ENCODE measurements around the gene TLE4.
"Not testable (repeated sequence)": the region's sequence is repeated elsewhere in the genome, so short reads cannot be mapped to it uniquely, and the experiment has no call there.

Gene TLE4

DNA sequence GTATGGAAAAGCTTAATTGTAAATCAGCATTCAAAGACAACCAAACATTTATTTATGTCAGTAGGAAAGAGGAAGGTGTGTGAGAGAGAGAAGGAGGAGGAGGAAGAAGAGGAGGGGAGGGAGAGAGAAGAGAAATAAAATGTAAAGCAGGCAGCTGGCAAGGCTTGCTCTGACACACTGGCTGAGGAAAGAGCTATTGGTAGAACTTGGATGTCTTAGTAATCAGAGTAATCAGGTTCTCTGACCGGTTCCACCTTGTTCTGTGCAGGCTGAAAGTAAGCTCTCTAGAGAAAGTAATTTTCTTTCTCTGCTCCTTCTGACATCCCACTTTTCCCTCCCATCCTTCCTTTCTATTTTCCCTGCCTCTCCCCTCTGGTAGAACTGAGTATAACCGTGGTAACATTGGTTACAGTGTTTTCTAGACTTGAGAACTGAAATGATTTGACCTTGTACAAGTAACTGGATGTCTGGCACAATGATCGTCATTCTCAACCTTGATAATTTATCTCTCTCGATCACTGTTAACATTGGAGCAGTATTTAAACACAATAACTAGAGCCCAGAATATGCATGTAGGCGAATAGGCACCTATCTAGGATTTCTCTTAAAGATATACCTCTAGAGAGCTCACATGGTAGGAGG is 33.3 kb downstream of the TLE4 start:
- DNase-seq: no peak

DNA sequence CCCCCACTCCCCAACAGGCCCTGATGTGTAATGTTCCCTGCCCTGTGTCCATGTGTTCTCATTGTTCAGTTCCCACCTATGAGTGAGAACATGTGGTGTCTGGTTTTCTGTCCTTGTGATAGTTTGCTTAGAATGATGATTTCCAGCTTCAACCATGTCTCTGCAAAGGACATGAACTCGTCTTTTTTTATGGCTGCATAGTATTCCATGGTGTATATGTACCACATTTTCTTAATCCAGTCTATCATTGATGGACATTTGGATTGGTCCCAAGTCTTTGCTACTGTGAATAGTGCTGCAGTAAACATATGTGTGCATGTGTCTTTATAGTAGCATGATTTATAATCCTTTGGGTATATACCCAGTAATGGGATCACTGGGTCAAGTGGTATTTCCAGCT is 34.8 kb downstream of the TLE4 start:
- DNase-seq: not testable (repeated sequence)

DNA sequence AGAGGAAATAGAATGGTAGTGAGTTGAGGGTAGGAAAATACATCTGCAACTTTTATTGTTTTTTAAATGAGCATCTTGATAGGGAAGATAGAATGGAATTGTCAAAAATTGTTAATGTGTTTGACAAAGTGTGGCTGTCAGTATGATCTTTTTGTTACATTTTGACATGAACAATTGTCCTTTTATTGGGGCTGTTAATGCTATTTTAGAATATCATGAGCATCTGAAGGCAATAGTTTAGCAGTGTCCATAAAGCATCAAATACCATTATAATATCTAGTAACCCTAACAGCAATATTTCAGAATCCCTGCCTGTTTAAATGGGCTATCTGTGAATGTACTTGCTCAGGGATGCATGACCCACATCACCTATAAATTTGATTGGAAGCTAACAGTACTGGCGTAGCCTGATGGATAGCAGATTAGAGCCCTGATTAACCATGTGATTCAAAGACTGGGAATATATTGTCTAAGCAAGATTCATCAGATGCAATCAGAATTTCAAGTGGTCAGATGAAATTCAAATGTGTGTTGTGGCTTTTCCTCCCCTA is 37.8 kb downstream of the TLE4 start:
- DNase-seq: no peak

DNA sequence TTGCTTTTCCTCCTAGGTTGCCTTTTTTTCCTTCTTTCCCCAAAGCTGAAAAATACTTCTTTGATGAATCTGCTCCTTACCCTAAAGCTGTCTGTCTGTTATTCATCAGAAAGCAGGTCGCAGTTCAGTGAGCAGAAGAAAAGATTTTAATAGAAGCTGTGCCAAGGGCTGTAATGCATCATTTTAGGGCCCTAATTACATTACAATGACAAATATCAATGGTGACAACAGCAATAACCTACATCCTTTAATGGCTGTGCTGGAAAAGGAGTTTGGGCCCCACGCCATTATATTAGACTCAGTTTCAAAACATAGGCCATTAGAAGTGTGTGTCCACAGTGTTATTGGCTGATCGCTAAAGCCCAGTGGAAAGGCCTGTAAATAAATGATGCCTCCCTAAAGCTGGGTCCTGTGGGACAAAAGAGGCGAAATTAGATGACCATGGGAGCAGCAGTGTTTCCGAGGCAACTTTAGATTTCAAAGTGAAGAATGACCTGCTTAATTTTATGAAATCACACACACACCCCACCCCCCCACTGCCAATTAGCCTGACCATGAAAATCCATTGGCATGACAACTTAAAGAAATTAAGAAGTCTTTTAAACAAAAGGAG is 38.4 kb downstream of the TLE4 start:
- DNase-seq: no peak

DNA sequence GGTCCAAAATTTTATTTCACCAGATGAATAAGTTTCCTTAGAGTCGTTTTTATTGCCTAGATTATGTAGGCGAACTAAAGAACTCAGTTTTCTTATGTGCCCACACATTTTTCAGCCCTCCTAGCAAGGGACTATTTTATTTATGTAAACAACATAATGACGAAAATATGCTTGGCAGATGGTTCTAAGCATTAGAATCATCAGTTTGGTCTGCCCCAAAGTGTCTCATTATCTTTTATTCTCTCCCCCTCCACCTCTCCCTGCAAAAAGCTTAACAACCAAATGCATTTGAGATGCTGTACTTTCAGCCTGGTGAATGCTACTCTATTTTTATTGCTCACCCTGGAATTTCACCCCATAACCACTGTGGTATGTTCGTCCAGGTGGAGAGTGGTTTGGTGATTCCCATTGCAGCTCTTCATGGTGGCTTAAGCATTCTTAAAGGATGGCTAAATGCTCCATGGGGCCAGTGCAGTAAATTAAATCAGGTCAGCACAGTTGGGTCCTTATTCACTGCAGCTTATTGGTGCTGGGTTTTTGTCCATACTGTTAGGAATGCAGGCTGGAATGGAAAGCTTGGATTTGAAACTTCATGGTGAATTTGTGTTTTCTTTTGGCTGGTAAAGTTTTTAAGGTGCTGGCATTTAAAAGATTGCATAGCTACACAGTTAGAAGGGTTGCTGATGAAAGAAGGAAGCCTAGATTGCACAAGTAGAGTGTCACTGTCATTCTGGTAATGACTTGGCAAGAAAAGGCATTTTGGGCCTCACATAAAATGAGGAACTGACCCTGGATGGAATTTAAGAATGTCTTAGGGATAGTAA is 39.2 kb downstream of the TLE4 start:
- peak; percentile 94 for DNase-seq

DNA sequence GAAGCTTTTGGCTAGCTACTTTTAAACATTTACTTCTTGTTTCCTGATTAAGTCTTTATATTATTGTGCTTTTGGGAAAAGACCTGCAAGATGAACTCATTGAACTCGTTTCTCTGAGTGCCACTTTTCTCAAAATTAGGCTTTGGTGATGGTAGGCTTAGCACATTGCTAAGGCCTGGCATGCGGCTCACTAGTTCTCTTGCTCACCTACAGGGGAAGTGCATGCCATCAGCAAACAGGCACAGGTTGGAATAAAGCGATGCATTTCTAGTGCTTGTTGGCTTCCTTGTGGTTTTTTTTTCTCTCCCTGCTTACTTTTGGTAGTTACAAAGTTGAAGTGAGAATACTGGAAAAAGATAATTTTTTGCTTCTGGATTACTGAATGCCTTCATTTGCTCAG is 41.4 kb downstream of the TLE4 start:
- no peak for DNase-seq

DNA sequence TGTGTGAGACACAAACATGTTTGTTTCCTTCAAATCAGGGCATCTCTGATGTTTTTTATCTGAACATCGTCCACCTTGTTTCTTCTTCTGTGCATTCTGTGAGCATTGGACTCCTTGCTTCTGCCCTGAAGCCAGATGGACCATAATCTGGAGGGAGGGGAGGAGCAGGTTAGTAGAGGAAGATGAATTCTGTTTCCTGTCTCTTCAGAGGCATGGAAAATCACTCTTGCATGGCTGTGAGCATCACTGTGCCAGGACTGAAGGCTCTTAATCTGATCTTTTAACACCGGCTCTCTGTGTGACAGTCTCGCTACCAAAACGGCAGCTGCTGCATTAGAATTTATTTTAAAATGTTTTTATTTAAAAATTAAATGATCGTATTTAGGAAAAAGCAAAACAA is 43.3 kb downstream of the TLE4 start:
- no peak for DNase-seq

DNA sequence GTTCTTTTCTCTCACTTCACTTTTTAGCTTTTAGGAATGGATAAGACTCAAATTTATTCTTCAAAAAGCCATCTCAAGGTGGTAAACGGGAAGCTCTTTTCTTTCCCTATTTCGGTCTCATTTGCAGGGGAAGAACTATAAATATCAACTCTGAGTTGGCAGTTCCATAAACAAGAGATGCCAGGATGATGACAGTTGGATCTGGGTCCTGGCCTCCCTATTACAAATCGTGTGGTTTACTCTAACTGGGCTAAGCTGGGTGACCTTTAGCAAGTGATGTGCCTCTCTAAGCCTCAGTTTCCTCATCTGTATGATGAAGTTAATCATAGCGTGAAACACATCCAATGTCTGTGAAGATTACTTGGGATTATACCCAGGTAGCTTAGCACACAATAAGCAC is 44.2 kb downstream of the TLE4 start:
- DNase-seq: peak; percentile 33

DNA sequence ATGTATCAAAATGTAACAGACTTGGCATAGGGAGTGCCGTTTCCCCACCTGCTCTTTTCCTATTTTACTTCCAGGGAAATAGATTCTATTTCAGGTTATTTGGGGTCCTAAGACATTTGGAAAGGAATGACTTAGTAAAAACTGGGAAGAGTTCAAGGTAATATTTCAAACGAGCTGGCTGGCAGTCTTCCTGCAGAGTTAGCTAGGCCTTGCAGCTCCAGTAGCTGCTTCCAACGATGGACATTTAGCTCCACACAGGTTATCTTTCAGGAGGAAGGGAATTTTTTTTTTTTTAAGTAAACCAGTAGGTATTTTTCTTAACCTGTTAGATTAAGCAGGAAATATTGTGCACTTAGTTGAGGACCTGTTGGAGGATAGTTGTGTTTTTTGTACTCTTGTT is 45.2 kb downstream of the TLE4 start:
- DNase-seq: no peak

DNA sequence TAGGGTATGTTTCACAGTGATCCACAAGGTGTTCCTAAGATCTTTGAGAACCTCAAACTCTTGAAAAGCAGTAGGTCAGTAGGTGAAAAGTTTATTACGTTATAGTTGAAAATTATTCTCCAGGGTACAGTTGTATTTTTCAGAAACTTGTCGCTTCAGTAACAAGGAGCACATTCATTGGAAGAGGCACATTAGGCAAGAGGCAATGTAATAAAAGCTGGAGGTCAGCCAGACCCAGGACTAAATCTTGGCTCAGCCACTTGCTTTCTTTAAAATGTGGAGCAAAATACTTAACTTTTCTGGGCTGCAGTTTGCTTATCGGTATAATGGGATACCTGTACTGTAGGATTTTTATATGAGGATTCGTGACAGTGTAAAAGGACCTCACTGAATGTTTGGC is 45.6 kb downstream of the TLE4 start:
- no peak for DNase-seq

DNA sequence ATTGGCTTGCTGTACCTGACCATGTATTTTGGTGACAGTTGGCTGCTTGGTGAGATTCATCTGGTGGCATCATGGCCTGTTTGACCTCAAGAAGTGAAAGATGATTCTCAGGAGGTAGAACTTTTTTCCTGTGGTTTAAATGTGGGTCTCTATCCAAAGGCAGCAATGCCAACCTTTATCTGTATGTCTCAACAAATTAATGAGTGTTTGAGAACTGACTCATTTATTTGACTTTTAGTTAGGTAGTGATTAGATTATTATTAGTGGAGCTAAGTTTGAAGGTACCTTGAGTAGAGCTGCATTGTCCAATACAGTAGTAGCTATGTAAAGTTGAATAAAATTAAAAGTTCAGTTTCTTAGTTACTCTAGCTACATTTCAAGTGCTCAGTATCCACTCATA is 48.2 kb downstream of the TLE4 start:
- no peak for DNase-seq

DNA sequence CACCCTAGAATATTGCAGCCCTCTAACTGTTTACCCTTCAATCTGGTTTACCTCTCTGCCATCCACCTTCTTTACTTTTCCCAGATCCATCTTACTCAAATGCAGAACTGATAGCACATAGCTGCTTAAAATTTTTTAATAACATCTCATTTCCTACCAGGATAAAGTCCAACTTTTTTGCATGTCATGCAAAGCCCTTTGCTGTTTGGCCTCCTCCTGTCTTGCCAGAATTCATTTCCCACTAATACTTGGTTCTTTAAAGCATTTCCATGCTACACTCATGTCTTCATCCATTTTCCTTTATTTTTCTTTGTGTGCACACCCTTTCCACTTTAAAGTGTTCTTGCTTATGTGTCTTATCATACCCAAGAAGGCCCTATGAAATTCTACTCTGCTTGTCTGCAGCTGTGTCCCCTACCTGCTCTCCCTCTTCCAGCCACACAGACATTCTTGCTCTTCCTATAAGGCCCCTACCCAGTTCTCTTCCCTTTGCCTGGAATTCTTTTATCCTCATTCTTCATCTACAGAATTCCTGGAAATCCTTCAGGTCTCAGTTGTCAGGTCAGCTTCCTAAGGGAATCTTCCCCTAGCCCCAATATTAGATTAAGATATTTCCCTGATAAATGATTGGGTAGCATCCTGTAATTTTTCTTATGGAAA is 50.3 kb downstream of the TLE4 start:
- DNase-seq: no peak

DNA sequence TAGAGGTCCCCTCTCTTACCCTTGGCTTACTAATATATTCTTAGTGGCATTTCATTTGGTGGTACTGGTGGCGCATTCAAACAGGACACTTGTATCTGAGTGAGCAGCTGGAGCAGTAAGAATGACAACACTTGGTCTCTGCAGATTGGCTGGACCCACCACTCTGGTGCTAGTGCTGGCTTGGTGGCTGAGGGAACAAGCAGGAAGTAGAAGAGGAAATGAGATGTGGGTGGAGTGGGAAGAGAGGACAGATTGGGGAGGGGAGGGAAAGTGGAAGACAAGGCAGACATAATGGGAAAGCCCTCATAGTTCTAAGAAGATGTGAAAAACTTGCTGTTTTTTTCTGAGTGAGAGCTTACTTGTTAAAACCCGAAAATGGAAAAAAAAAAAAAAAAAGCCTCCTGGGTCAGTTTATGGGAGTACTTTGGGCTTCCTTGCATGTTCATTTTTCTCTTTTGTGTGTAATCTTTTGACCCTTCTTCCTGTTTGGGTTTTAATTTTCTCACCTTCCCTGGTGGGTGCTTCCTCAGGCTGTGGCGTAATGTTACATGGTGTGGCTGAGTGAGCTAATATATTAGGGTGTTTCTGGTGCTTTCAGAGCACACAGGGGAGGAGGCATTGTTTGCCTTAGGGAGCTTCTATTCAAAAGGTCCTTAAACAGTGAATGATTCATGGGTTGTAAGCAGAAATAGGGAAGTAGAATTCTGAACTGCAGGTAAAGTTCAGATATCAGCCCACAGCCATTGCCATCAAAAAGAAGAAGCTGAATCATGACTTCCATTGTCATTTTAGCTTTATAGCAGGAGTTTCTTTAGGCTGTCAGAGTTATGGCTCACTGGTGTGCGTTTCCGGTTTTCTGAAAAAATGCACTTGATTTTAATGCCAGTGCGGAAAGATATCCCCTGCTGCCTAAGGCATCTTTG is 52.3 kb downstream of the TLE4 start:
- DNase-seq: peak; percentile 73

DNA sequence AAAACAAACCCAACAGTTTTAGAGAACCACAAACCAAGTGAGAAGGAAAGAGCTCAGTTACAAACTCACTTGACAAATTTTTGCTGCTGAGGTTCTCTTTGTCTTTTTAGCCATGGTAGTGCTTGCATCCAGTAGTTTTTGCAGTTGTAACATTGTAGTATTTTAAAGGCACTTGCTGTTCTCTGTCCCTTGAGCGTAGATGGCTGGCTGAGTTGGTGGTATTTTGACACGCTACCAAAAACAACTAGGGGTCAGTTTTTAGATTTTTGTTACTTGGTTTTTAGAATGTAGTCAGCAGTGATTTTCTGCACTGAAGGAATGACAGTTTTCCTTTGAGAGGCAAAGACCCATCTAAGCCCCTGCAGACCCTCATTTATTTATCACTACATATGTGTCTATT is 58.0 kb downstream of the TLE4 start:
- no peak for DNase-seq

DNA sequence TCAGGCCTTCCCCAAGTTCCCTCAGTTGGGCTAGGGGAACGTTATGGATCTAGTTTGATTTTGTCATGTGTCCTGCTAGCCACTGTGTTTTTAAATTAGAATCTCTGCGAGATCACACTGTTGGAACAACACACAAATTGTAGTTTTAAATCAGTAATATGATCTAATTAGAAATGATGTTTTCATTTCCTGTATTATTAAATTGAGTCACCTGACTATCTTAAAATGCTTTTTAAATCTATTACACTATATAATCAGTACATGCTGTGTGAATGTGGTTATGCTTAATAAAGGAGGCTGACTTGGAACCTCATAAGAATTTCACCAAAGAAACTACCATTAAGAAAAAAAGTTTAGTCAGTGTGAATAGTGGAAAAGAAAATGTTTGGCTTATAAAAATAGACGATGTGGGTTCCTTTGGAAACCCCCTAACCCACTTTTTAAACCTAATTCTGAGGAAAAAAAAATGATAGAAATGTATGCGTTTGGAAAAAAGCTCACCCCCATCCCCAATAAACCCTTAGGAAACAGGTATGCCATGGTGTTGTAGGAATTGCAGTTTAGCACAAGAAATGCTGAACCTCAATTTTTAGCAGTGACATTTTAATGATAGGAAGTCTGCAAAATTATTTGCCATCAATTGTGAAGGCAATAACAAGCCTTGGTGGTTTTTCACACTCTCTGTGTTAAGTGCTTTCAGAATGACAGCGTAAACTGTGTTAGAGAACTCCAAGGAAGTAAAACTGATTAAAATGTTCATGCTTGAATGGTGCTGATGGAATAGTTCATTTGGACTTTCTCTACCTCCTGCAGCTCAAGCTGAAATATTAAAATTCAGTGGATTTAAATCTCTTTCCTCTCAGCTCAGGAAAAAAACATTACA is 59.0 kb downstream of the TLE4 start:
- DNase-seq: no peak

DNA sequence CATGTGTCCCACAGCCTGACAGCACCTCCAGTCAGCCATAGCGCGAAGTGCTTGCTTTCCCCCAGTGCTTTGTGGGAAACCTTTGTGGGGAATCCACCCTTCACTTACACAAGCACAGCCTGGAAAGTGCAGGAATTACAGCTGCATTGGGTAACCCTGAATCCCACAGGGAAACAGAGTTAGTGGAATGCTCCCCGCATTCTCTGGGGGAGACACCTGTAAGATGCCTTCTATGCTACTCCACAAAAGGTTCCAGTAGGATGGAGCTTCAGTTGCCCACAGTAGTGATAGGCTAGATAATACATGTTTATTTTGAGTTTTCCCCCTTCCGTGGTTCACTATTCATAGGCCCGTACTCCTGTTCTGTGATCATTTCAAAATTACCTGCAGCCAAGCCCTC is 60.3 kb downstream of the TLE4 start:
- DNase-seq: no peak

DNA sequence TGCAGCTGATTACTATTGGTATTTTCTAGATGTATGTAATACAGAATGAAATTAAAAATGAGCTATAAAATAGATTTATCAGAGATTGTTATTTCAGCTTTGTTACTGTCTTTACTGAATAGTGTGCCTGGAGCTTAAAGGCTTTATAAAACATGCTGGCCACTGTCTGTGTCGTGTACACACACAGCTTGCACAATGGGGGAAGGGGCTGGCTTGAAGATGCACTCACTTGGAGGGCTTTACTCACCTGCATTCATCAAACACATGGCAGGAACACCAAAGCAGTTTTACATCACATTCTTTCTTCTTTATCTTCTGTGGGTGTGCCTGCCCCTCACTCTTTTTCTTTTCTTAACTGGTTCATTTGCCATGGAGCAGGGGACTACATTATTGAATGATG is 60.9 kb downstream of the TLE4 start:
- DNase-seq: no peak

DNA sequence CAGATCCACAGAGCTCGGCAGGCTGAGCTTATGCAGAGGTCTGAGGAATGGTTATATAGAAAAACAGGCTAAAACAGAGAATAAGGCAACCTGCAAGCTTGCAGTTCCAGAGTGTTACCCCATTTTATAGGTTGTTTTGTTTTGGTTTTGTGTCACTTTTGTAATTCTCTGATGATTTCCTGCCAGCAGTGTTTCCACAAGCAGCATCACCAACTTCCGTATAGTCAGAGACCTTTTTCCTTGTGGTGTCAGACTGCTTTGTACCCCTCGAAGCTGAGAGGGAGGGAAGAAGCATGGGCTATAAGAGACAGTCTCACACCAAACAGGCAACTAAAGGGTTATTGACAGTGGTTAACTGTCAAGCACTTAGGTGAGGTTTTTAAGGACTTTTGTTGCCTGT is 61.8 kb downstream of the TLE4 start:
- DNase-seq: no peak

DNA sequence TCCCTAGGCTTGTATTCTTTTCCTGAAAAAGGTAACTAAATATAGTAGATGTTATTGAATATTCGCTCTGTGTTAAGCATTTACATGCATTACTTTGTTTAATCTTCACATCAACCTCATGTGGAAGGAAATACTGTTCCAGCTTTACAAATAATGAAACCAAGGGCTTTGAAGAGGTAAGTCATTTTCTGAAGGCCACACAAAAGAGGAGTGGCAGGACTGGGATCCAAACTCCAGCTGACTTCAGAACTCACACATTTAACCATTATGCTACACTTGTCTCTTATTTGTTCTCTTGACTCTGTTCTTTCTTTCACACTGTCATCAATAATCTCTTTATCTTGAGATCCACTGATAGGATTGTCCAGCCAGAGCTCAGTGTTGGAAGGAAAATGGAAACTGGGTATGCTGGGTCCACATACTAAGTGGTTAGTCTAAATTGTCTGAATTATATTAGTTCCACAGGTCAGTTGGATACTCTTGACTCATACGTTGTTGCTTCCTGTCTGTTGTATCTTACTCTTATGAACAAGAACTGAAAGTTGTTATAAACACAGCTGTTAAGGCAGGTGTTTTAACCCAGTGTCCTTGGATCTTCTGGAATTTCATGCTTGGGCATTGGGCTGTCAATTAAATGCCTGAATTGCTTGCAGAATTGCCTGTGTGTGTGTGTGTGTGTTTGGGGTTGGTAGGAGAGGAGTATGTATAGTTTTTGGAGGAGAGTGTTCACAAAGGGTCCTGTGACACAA is 65.6 kb downstream of the TLE4 start:
- no peak for DNase-seq

DNA sequence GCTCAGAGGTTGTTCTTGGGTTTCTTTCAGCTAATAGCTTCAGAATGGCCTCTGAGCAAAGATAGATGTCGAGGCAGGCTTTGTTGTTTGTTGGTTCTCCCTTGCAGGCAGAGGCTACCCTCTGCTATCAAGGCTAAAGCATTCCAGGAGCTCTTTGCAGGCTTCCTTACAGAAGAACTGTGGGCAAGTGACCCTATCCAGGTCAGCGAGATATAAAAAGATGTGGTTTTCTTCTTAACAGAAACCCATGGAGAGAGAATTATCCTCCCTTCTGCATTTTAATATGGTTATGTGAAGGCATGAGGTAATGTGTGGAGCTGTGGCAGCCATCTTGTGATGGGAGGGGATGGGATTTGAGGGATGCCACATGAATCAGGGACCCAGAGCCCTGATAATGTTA is 67.0 kb downstream of the TLE4 start:
- DNase-seq: no peak

DNA sequence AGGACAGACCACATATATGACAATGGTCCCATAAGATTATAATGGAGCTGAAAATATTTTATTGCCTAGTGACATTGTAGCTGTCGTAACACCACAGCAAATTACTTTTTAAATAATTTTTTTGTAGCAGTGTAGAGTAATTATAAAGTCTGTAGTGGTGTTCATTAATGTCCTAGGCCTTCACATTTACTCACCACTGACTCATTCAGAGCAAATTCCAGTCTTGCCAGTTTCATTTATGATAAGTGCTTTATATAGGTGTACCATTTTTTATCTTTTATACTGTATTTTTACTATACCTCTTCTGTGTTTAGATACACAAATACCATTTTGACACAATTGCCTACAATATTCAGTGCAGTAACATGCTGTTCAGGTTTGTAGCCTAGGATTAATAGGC is 67.6 kb downstream of the TLE4 start:
- DNase-seq: no peak
